ENCODE data around the gene CHMP4A.
A peak's percentile ranks its signal among the peaks of the same experiment; 100 is the strongest.

Gene CHMP4A

DNA sequence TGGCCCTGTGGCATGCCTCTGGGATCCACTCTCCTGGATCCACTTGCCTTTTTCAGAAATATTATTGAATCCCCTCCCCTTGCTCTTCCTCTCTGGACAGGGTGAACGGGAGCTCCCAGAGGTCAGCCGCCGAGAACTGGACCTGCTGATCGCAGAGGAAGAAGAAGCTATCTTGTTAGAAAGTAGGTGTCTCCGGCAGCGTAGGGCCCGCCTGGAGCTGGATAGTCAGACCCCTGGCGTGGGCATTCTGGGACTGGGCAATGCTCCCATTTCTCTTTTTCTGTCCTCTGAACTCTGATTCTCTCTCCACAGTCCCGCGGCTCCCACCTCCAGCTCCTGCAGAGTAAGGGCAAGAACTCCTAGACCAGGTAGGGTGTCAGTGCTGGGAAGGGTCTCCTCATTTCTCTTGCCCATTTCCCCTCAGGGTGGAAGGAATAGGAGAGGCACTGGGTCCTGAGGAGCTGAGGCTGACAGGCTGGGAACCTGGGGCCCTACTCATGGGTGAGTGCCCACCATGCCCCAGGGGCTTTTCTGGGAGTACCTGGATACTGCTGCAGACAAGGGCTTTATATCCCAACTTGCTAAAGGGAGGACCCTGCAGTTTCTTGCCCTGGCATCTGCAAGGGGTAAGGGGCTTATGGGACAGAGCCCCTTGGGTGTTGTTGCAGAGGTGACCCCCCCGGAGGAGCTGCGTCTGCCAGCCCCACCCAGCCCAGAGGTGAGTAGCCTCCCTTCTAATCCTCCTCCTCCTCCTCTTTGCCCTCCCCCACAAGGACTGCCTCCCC lies 36.1 kb downstream of the CHMP4A start:
- DNase-seq (ENCODE audit: low read depth, low spot score) = no peak
- H3K4me3 ChIP-seq (ENCODE audit: low read depth, low read length) = no peak overlapping the region
- TF ChIP-seq, protein P1, sequence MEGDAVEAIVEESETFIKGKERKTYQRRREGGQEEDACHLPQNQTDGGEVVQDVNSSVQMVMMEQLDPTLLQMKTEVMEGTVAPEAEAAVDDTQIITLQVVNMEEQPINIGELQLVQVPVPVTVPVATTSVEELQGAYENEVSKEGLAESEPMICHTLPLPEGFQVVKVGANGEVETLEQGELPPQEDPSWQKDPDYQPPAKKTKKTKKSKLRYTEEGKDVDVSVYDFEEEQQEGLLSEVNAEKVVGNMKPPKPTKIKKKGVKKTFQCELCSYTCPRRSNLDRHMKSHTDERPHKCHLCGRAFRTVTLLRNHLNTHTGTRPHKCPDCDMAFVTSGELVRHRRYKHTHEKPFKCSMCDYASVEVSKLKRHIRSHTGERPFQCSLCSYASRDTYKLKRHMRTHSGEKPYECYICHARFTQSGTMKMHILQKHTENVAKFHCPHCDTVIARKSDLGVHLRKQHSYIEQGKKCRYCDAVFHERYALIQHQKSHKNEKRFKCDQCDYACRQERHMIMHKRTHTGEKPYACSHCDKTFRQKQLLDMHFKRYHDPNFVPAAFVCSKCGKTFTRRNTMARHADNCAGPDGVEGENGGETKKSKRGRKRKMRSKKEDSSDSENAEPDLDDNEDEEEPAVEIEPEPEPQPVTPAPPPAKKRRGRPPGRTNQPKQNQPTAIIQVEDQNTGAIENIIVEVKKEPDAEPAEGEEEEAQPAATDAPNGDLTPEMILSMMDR (IDR thresholded peaks at IDR 0.05; ENCODE audit: low read depth, low read length) = no peak
- in situ Hi-C loops (cut with HindIII; ENCODE audit: low sequenced_read_pairs) = no loop called here

DNA sequence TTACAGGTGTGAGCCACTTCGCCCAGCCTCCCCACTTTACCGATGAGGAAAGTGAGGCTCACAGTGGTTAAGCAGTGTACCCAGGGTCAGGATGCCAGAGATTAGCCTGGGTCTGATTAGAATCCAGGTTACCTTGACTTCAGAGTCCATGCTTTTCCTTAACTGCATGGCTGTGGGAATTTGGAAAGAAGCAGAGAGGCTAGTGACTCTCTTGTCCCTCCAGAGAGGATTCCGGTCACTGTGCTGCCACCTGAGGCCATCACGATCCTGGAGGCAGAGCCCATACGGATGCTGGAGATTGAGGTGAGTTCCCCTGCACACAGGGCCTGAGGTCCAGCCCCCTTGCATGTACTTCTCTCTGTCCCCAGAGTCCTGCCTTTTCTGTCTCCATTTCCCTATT lies 36.7 kb downstream of the CHMP4A start:
- TF ChIP-seq, protein P1 (IDR thresholded peaks at IDR 0.05; ENCODE audit: low read depth, low read length) = no peak
- no peak overlapping the region for H3K4me3 ChIP-seq (ENCODE audit: low read depth, low read length)
- no peak for DNase-seq (ENCODE audit: low read depth, low spot score)
- in situ Hi-C loops (cut with HindIII; ENCODE audit: low sequenced_read_pairs) = no loop called here

DNA sequence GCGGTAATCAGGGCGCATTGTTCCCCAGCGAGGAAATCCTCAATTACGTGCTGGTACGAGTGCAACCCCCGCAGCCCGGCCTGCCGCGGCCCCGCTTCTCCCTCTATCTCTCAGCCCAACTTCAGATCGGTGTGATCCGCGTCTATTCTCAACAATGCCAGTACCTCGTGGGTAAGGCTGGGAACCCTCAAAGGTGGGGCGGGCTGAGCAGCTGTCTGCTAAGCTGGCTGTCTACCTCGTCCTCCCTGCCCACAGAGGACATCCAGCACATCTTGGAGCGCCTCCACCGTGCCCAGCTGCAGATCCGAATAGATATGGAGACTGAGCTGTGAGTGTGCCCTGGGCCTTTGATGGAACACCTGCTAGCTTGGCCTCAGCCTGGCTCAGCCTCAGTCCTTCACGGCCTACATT lies 40.4 kb downstream of the CHMP4A start:
- in situ Hi-C loops (cut with HindIII; ENCODE audit: low sequenced_read_pairs) = no loop called here
- DNase-seq (ENCODE audit: low read depth, low spot score) = no peak
- TF ChIP-seq, protein P1 (IDR thresholded peaks at IDR 0.05; ENCODE audit: low read depth, low read length) = no peak
- peak overlapping the region; percentile 63 for H3K4me3 ChIP-seq (ENCODE audit: low read depth, low read length)

DNA sequence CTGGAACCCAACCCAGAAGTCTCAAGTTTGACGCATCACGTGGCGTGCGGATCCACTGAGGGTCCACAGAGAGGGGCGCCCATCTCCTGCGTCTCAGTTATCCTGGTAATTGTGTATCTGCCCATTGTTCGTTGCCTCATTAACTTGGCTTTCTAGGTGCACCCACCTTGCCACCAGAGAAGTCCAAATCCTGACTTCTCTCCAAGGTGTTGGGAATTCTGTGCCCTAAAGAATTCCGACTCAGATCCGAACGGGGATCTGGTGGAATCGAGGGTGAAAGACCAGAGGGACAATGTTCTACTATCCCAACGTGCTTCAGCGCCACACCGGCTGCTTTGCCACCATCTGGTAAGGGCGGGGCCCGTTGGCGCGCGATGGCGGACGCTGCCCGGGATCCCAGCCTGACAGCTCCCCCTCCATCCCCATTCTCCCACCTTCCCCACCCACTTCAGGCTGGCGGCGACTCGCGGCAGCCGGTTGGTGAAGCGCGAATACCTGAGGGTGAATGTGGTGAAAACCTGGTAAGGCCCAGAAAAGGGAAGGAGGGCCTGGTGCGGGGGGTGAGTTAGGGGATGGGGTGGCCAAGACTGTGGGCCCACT lies 40.9 kb downstream of the CHMP4A start:
- peak overlapping the region; percentile 63 for H3K4me3 ChIP-seq (ENCODE audit: low read depth, low read length)
- in situ Hi-C loops (cut with HindIII; ENCODE audit: low sequenced_read_pairs) = no loop called here

DNA sequence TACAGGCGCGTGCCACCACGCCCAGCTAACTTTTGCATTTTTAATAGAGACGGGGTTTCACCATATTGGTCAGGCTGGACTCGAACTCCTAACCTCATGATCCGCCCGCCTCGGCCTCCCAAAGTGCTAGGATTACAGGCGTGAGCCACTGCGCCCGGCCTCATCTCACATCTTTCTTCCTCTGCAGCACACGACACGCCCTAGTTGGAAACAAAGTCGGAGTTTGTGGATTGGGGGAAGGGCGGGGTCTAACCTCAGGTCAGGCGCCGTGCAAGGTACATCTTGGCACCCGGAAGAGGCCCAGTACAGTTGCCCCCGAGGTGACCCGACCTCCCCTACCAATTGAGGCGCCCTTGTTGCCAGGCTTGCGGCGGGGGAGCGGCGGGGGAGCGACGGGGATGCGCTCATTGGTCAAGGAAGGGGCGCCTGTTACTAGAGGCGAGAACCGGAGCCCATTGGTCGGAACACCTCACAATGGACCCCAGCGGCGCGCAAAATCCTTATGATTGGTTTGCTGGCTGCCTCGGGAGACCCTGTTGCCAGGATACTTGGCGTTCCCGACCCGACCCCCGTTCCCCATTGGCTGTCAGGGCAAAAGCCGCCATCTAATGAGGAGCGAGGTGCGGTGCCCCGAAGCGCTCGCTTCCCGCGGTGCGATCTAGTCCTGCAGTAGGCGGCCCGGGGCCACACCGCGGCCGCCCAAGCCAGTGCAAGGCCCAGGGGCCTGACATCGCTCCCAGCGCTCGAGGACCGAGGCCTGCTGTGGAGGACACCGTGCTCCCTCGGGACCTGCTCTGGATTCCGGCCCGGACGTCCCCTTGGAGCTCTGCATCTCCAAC lies 41.6 kb downstream of the CHMP4A start, which contains the start of gene REC8:
Gene REC8 (plus strand): TSS at position 659 of the 839 bp plus-strand sequence. CDS start 473 bp downstream, outside the sequence.
- TF ChIP-seq, protein P1 (IDR thresholded peaks at IDR 0.05; ENCODE audit: low read depth, low read length) = no peak
- peak; percentile 97 for DNase-seq (ENCODE audit: low read depth, low spot score)
- in situ Hi-C loops (cut with HindIII; ENCODE audit: low sequenced_read_pairs) = no loop called here
- H3K4me3 ChIP-seq (ENCODE audit: low read depth, low read length) = peak within 1 kb of the TSS; percentile 63

More for the DNA sequence above, 40.9 kb downstream of the CHMP4A start:
- no peak for DNase-seq (ENCODE audit: low read depth, low spot score)
- TF ChIP-seq, protein P1 (IDR thresholded peaks at IDR 0.05; ENCODE audit: low read depth, low read length) = no peak

DNA sequence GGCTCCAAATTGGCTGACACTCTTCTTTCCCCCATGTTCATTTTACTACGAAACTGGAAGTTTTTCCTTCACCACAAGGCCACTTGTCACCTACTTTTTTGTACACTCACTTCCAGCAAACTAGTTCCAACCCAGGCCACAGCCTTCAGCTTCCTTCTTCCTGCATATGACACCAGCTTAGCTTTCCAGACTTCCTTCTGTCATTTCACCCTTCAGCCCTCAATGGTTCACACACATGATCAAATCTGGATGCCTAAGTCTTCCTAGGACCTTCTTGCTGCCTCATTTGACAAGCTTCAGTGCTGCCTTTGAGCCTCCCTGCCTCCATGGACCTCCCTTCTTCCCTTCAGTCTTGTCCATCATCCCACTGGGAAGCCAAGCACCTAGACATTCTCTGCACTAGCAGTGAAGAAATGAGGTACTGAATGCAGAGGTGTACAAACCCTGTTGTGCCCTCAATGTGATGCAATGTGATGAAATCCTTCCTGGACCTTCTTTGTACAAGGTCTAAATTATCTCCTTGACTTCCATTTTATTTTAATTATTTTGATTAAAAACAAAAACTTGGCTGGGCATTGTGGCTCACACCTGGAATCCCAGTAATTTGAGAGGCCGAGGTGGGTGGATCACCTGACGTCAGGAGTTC lies 45.7 kb downstream of the CHMP4A start:
- TF ChIP-seq, protein P1 (IDR thresholded peaks at IDR 0.05; ENCODE audit: low read depth, low read length) = no peak
- DNase-seq (ENCODE audit: low read depth, low spot score) = no peak
- in situ Hi-C loops (cut with HindIII; ENCODE audit: low sequenced_read_pairs) = no loop called here
- no peak overlapping the region for H3K4me3 ChIP-seq (ENCODE audit: low read depth, low read length)
